Measurements from ENCODE around the gene CXCR2.

CXCR2 gene

GRCh38 chr2:218186355-218186766 lies 60.5 kb downstream of the CXCR2 start:
- peak; percentile 52 to 57 for DNase-seq (ENCODE audit: low read depth in 2 of 2)

Measured in stimulated activated CD4-positive, alpha-beta T cell treated with anti-CD3 and anti-CD28 coated beads, Interleukin-15, amount 100 ng/mL, for 48 hours (primary cell).